Keratinocyte (primary cell): Measurements from ENCODE around the gene OTUD4. TPM values are rescaled to one million over a fixed set of nuclear protein-coding genes. Genes with fewer than 3 reads are reported as not detected.

Experiments used
- DNase-seq: peaks from one replicate; pipeline ENCODE4 v3.0.0-alpha.2; 2011; ENCODE audit warnings: low read depth, missing footprints, low spot score
- FAIRE-seq: peaks from 2 replicates; lab custom pipeline; 2011; peaks lifted over from hg19 to GRCh38; lab: Jason Lieb, UNC
- H2AFZ ChIP-seq: 2 replicates; pipeline ENCODE4 v1.6.0; 2012; ENCODE audit warnings: low read length, control low read depth, inconsistent platforms; ENCODE audit not compliant: control insufficient read depth
- H3K27ac ChIP-seq: 2 replicates; pipeline ENCODE4 v1.5.1; 2011; ENCODE audit warnings: low read length; ENCODE audit not compliant: control insufficient read depth, insufficient read depth
- H3K27me3 ChIP-seq: 3 replicates; pipeline ENCODE4 v1.6.0; 2011; ENCODE audit warnings: low read length; ENCODE audit not compliant: control insufficient read depth, insufficient read depth; ENCODE audit errors: extremely low read depth
- H3K36me3 ChIP-seq, 2 experiments: 2 replicates in 1 of 2; 3 replicates in 1 of 2; pipeline ENCODE4 v1.5.1; 2011; ENCODE audit warnings: low read length in 2 of 2, mild to moderate bottlenecking in 1 of 2; ENCODE audit not compliant: control insufficient read depth in 2 of 2, insufficient read depth in 2 of 2; ENCODE audit errors: extremely low read depth in 1 of 2
- H3K4me1 ChIP-seq: 3 replicates; pipeline ENCODE4 v1.5.1; 2011; ENCODE audit warnings: low read length; ENCODE audit not compliant: control insufficient read depth, insufficient read depth; ENCODE audit errors: extremely low read depth
- H3K4me2 ChIP-seq: 3 replicates; pipeline ENCODE4 v1.6.0; 2011; ENCODE audit warnings: low read depth, low read length; ENCODE audit not compliant: control insufficient read depth, insufficient read depth; ENCODE audit errors: extremely low read depth
- H3K4me3 ChIP-seq, 3 experiments: fragments of 200-600 bp in 1 of 3; sonication (generic) in 1 of 3; 2 replicates in 2 of 3; 3 replicates in 1 of 3; pipeline ENCODE4 v1.5.1; 2011 to 2016; ENCODE audit warnings: low read length in 3 of 3, mild to moderate bottlenecking in 3 of 3, control low read depth in 2 of 3, inconsistent platforms in 1 of 3, low read depth in 1 of 3, mixed read lengths in 1 of 3, mixed run types in 1 of 3, moderate library complexity in 1 of 3; ENCODE audit not compliant: control insufficient read depth in 2 of 3, insufficient read depth in 2 of 3; ENCODE audit errors: extremely low read depth in 1 of 3
- H3K79me2 ChIP-seq: 2 replicates; pipeline ENCODE4 v1.6.0; 2012; ENCODE audit warnings: low read length; ENCODE audit not compliant: control insufficient read depth, insufficient read depth
- H3K9ac ChIP-seq: 3 replicates; pipeline ENCODE4 v1.6.0; 2011; ENCODE audit warnings: low read length; ENCODE audit not compliant: control insufficient read depth, insufficient read depth; ENCODE audit errors: extremely low read depth
- H3K9me1 ChIP-seq: 3 replicates; pipeline ENCODE4 v1.6.0; 2011; ENCODE audit warnings: low read length; ENCODE audit not compliant: control insufficient read depth, insufficient read depth; ENCODE audit errors: extremely low read depth
- H3K9me3 ChIP-seq: 2 replicates; pipeline ENCODE4 v1.5.1; 2012; ENCODE audit warnings: low read depth, low read length; ENCODE audit not compliant: control insufficient read depth
- H4K20me1 ChIP-seq: 3 replicates; pipeline ENCODE4 v1.6.0; 2011; ENCODE audit warnings: low read length; ENCODE audit not compliant: control insufficient read depth, insufficient read depth; ENCODE audit errors: extremely low read depth
- EZH2 ChIP-seq: IDR thresholded peaks from one replicate; pipeline ENCODE4 v1.6.1; 2012; ENCODE audit warnings: inconsistent platforms, mild to moderate bottlenecking, low read length, moderate library complexity
- dilution Hi-C: fragments of 300-500 bp; cut with MboI; formaldehyde crosslinking; loops from one replicate; pipeline ENCODE4 v1.7.0; 2020; ENCODE audit warnings: low sequenced_read_pairs; ENCODE audit not compliant: extremely low pct_ligation_motif_present
- polyA plus RNA-seq, 5 experiments: library from polyadenylated mRNA; depleted of rRNA in 3 of 5; stranded (reverse) in 3 of 5; stranded (forward) in 1 of 5; unstranded in 1 of 5; fragments of >200 nt; gene quantifications; 1 replicate in 1 of 5; 2 replicates in 3 of 5; 3 replicates in 1 of 5; pipeline versions ENCODE4 v1.2.1 to v1.2.3, GENCODE V29; 2011 to 2012; ENCODE audit warnings: missing spikeins in 2 of 5, low read depth in 1 of 5, low replicate concordance in 1 of 5
- TF ChIP-seq, protein P1 (sequence below), 3 experiments: IDR thresholded peaks in 1 of 3; conservative IDR thresholded peaks in 1 of 3; optimal IDR thresholded peaks in 1 of 3; 2 replicates in 2 of 3; 3 replicates in 1 of 3; pipeline versions ENCODE3 to v1.5.1; 2011; ENCODE audit warnings: low read length in 3 of 3, mild to moderate bottlenecking in 3 of 3, moderate library complexity in 2 of 3, control low read depth in 1 of 3, inconsistent platforms in 1 of 3; ENCODE audit not compliant: insufficient read depth in 2 of 3; ENCODE audit errors: extremely low read depth in 1 of 3

Gene OTUD4
- polyA plus RNA-seq, 1 donor (not counting 4 experiments of a cell fraction or from before 2014, with no cell fraction given), result 30.2 TPM

DNA sequence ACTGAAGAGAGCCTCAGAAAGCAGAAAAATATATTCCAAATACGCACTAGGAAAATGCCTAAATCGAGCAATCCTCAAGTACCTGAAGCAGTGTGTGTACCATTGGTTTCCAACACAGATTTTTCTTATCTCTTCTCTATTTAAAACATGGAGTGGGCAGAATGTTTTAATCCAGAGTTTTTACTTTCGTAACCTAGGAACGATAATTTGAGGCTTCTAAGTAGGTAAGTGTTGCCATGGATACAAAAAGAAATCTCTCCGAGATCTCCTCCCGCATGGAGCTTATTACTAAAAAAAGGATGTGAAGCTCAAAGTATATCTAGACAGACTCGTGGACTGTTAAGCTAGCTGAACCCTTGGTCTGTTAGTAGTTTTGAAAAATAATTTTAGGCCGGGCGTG is 23.0 kb upstream of the OTUD4 start:
- H4K20me1 ChIP-seq, result no peaks in the 10 kb centered on the region

DNA sequence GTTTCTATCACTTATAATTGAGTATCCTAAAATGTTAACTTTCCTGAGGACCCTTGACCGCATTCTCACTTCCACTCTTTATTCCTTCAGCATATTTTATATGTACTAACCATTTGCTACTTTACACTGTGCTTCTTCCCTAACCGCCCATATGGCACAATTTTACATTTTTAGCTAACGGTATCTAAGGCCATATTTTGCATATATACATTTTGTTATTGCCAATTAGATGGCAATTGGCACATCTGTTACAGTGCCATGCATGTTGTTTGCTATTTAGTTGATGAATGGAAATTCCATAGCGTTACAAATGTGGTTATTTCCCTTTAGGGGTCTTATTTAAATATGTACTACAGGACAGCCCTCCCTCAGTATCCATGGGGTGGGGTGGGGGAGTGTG is 20.0 kb upstream of the OTUD4 start:
- Histone ChIP-seq H3K27ac (no peak overlapping the region), H3K36me3 (no peaks in the 10 kb centered on the region), H3K9me1 (no peaks in the 10 kb centered on the region), H3K9me3 (no peaks in the 10 kb centered on the region), H3K9ac (no peak overlapping the region), H3K27me3 (no peaks in the 10 kb centered on the region), H2AFZ (no peak overlapping the region), H4K20me1 (no peaks in the 10 kb centered on the region), H3K4me1 (peaks cover 5% of the 10 kb centered on the region), H3K4me3 (no peak overlapping the region), H3K79me2 (no peaks in the 10 kb centered on the region), H3K4me2 (no peak overlapping the region)
- no peak for TF ChIP-seq EZH2
- TF ChIP-seq, protein P1, sequence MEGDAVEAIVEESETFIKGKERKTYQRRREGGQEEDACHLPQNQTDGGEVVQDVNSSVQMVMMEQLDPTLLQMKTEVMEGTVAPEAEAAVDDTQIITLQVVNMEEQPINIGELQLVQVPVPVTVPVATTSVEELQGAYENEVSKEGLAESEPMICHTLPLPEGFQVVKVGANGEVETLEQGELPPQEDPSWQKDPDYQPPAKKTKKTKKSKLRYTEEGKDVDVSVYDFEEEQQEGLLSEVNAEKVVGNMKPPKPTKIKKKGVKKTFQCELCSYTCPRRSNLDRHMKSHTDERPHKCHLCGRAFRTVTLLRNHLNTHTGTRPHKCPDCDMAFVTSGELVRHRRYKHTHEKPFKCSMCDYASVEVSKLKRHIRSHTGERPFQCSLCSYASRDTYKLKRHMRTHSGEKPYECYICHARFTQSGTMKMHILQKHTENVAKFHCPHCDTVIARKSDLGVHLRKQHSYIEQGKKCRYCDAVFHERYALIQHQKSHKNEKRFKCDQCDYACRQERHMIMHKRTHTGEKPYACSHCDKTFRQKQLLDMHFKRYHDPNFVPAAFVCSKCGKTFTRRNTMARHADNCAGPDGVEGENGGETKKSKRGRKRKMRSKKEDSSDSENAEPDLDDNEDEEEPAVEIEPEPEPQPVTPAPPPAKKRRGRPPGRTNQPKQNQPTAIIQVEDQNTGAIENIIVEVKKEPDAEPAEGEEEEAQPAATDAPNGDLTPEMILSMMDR (optimal IDR thresholded peaks at IDR 0.05 in 1 of 3, IDR thresholded peaks at IDR 0.05 in 1 of 3, conservative IDR thresholded peaks at IDR 0.05 in 1 of 3; ENCODE audit: extremely low read depth in 1 of 3, insufficient read depth in 2 of 3, low read length in 3 of 3), result no peak
- FAIRE-seq (no peak), DNase-seq (no peak)
- dilution Hi-C loops, result loop anchor here (25.0 kb wide), 1 partner anchor 412 kb away; the partner anchor contains the start of gene MMAA

More for the DNA sequence above, 23.0 kb upstream of the OTUD4 start:
- Histone ChIP-seq H3K79me2 (no peaks in the 10 kb centered on the region), H3K36me3 (no peaks in the 10 kb centered on the region), H3K9me1 (no peaks in the 10 kb centered on the region), H3K4me2 (no peak overlapping the region), H3K4me1 (peaks cover 3% of the 10 kb centered on the region), H2AFZ (no peak overlapping the region), H3K9ac (no peak overlapping the region), H3K27ac (no peak overlapping the region), H3K4me3 (no peak overlapping the region), H3K9me3 (no peaks in the 10 kb centered on the region), H3K27me3 (no peaks in the 10 kb centered on the region)
- no peak for FAIRE-seq
- TF ChIP-seq, protein P1 (optimal IDR thresholded peaks at IDR 0.05 in 1 of 3, IDR thresholded peaks at IDR 0.05 in 1 of 3, conservative IDR thresholded peaks at IDR 0.05 in 1 of 3; ENCODE audit: extremely low read depth in 1 of 3, insufficient read depth in 2 of 3, low read length in 3 of 3), result no peak
- TF ChIP-seq EZH2, result no peak
- dilution Hi-C loops, result loop anchor here (25.0 kb wide), 1 partner anchor 409 kb away; the partner anchor contains the start of gene MMAA
- no peak for DNase-seq
